SH-SY5Y (cell line): ENCODE results near the gene BCL7B.

Experiments used
- GATA2 ChIP-seq: IDR thresholded peaks from 2 replicates; pipeline ENCODE4 v1.6.1; 2011; ENCODE audit warnings: mild to moderate bottlenecking, low read depth, low read length
- GATA3 ChIP-seq: IDR thresholded peaks from 2 replicates; pipeline ENCODE4 v1.6.1; 2011; ENCODE audit warnings: low read depth, mild to moderate bottlenecking, low read length, moderate library complexity

GRCh38 chr7:73605601-73606220, 48.2 kb upstream of the BCL7B start:
- TF ChIP-seq GATA3, result no peak
- TF ChIP-seq GATA2, result no peak
